Stimulated activated naive CD8-positive, alpha-beta T cell treated with anti-CD3 and anti-CD28 coated beads, Interleukin-15, Interleukin-2, amounts not matched to agents 100 ng/mL and 50 ng/mL, for 24 hours (primary cell): ENCODE results near the gene MANBA.

Experiments
- H3K27ac Mint-ChIP-seq: one replicate; pipeline ENCODE4 v1.8.0; 2021; ENCODE audit warnings: mild to moderate bottlenecking, mixed read lengths
- H3K27me3 Mint-ChIP-seq: one replicate; pipeline ENCODE4 v1.8.0; 2021; ENCODE audit warnings: mixed read lengths
- H3K36me3 Mint-ChIP-seq: one replicate; pipeline ENCODE4 v1.8.0; 2021; ENCODE audit warnings: low read depth, mixed read lengths
- H3K4me1 Mint-ChIP-seq: one replicate; pipeline ENCODE4 v1.8.0; 2021; ENCODE audit warnings: low read depth, mixed read lengths
- H3K4me3 Mint-ChIP-seq: one replicate; pipeline ENCODE4 v1.8.0; 2021; ENCODE audit warnings: mild to moderate bottlenecking, mixed read lengths
- H3K9me3 Mint-ChIP-seq: one replicate; pipeline ENCODE4 v1.8.0; 2021; ENCODE audit warnings: mixed read lengths

Gene MANBA

GRCh38 chr4:102616636-102617035 lies 144.1 kb downstream of the MANBA start:
- no peak overlapping the region for H3K27ac Mint-ChIP-seq
- no peaks in the 10 kb centered on the region for H3K27me3 Mint-ChIP-seq
- peaks cover 5% of the 10 kb centered on the region for H3K9me3 Mint-ChIP-seq
- peaks cover 85% of the 10 kb centered on the region for H3K4me1 Mint-ChIP-seq
- H3K4me3 Mint-ChIP-seq: no peak overlapping the region
- H3K36me3 Mint-ChIP-seq: peaks cover 70% of the 10 kb centered on the region

GRCh38 chr4:102614801-102615200 lies 146.0 kb downstream of the MANBA start:
- Mint-ChIP-seq H3K27ac (peak overlapping the region; percentile 91), H3K9me3 (peaks cover 5% of the 10 kb centered on the region), H3K27me3 (no peaks in the 10 kb centered on the region), H3K4me1 (peaks cover 91% of the 10 kb centered on the region), H3K36me3 (peaks cover 88% of the 10 kb centered on the region), H3K4me3 (peak overlapping the region; percentile 61)

GRCh38 chr4:102612824-102613366 lies 147.9 kb downstream of the MANBA start:
- H3K27me3 Mint-ChIP-seq: no peaks in the 10 kb centered on the region

GRCh38 chr4:102612210-102612609 lies 148.6 kb downstream of the MANBA start:
- no peaks in the 10 kb centered on the region for H3K27me3 Mint-ChIP-seq
- H3K36me3 Mint-ChIP-seq: peaks cover 99% of the 10 kb centered on the region
- peak overlapping the region; percentile 71 for H3K4me3 Mint-ChIP-seq
- peaks cover 96% of the 10 kb centered on the region for H3K4me1 Mint-ChIP-seq
- H3K27ac Mint-ChIP-seq: peak overlapping the region; percentile 91
- no peaks in the 10 kb centered on the region for H3K9me3 Mint-ChIP-seq

More at GRCh38 chr4:102612824-102613366, 147.9 kb downstream of the MANBA start:
- Mint-ChIP-seq H3K4me1 (peaks cover 93% of the 10 kb centered on the region), H3K36me3 (peaks cover 97% of the 10 kb centered on the region), H3K4me3 (peak overlapping the region; percentile 71), H3K27ac (peak overlapping the region; percentile 91), H3K9me3 (no peaks in the 10 kb centered on the region)

DNA sequence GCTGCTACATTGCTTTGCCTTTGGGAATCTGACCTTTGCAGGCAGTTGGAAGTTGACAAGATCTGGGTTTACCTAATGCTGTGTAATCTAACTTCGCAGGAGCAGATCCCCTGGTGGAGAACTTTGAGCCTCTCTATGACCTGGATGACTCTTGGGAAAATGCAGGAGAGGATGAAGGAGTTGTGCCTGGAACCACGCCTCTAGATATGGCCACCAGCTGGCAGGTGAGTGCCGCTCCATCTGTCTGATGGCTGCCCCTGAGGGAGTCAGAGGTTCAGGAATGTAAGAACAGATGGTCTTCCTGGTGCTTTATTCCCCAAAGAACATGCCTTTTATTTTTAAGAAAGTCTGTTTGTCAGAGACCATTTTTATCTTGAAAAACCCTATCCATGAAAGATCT lies 150.3 kb downstream of the MANBA start:
- Mint-ChIP-seq H3K4me3 (no peak overlapping the region), H3K27ac (peak overlapping the region; percentile 91), H3K9me3 (no peaks in the 10 kb centered on the region), H3K27me3 (no peaks in the 10 kb centered on the region), H3K36me3 (peaks cover 94% of the 10 kb centered on the region), H3K4me1 (peaks cover 92% of the 10 kb centered on the region)

- H3K27me3 Mint-ChIP-seq: no peaks in the 10 kb centered on the region
- H3K9me3 Mint-ChIP-seq: no peaks in the 10 kb centered on the region
- peaks cover 94% of the 10 kb centered on the region for H3K36me3 Mint-ChIP-seq
- no peak overlapping the region for H3K4me3 Mint-ChIP-seq
- H3K27ac Mint-ChIP-seq: no peak overlapping the region
- H3K4me1 Mint-ChIP-seq: peaks cover 92% of the 10 kb centered on the region
Observed at GRCh38 chr4:102610007-102610406, 150.8 kb downstream of the MANBA start.

DNA sequence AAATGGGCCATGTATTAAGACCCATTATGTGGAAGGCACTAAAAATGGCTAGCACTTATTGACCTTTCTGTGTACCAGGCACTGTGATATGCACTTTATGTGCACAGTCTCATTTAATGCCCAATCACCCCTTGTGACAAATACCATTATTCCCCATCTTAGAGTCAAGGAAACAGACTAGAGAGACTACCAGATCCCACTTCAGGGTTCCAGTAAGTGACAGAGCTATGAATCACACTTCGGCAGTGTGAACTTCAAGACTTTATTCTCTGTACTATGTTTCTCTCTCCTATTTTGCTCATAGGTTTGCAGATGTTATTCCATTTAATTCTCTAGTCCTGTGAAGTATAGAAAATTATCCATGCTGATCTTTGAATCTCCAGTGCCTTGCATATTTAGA lies 152.6 kb downstream of the MANBA start:
- H3K4me1 Mint-ChIP-seq: peaks cover 86% of the 10 kb centered on the region

GRCh38 chr4:102606846-102607450 lies 153.8 kb downstream of the MANBA start:
- peaks cover 87% of the 10 kb centered on the region for H3K36me3 Mint-ChIP-seq
- peak overlapping the region; percentile 74 for H3K27ac Mint-ChIP-seq

More for the DNA sequence above, 152.6 kb downstream of the MANBA start:
- Mint-ChIP-seq H3K9me3 (no peaks in the 10 kb centered on the region), H3K36me3 (peaks cover 92% of the 10 kb centered on the region), H3K4me3 (no peak overlapping the region), H3K27ac (peak overlapping the region; percentile 74), H3K27me3 (no peaks in the 10 kb centered on the region)

GRCh38 chr4:102606261-102606660 lies 154.5 kb downstream of the MANBA start:
- H3K36me3 Mint-ChIP-seq: peaks cover 87% of the 10 kb centered on the region
- H3K9me3 Mint-ChIP-seq: no peaks in the 10 kb centered on the region
- no peak overlapping the region for H3K27ac Mint-ChIP-seq
- H3K4me1 Mint-ChIP-seq: peaks cover 71% of the 10 kb centered on the region
- no peaks in the 10 kb centered on the region for H3K27me3 Mint-ChIP-seq
- no peak overlapping the region for H3K4me3 Mint-ChIP-seq

More at GRCh38 chr4:102606846-102607450, 153.8 kb downstream of the MANBA start:
- Mint-ChIP-seq H3K4me1 (peaks cover 78% of the 10 kb centered on the region), H3K9me3 (no peaks in the 10 kb centered on the region), H3K4me3 (no peak overlapping the region), H3K27me3 (no peaks in the 10 kb centered on the region)

DNA sequence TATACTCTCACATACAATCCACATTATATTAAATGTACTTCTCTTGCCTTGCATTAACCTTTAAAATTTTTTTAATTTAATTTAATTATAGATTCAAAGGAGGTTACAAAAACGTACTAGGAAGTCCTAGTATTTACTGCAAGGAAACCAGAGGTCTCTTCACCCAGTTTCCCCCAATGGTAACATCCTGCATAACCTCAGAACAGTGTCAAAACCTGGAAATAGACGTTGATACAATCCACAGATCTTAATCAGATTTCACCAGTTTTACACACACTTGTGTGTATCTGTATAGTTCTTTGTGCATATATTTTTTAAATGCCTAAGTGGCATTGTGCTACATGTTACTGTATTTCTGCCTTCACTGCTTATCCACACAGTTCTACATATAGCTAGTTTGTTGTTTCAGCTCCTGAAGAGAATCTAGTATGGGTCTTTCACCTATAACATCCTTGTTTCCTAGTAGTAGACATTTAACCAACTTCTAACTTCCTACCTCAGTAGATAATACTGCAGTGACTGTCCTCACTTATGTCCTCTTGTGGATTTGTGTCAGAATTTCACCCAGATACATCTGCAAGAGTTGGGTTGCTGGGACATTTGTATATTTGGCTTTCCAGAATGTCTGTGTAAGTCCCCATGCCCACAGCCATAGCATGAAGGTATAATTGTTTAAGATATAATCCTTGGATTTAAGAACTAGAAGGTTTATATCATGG lies 156.4 kb downstream of the MANBA start:
- no peak overlapping the region for H3K27ac Mint-ChIP-seq
- H3K4me3 Mint-ChIP-seq: no peak overlapping the region
- H3K4me1 Mint-ChIP-seq: peaks cover 70% of the 10 kb centered on the region
- H3K36me3 Mint-ChIP-seq: peaks cover 87% of the 10 kb centered on the region
- H3K27me3 Mint-ChIP-seq: no peaks in the 10 kb centered on the region
- H3K9me3 Mint-ChIP-seq: no peaks in the 10 kb centered on the region

GRCh38 chr4:102601586-102602227 lies 159.1 kb downstream of the MANBA start:
- Mint-ChIP-seq H3K27ac (no peak overlapping the region), H3K36me3 (peaks cover 88% of the 10 kb centered on the region), H3K4me3 (no peak overlapping the region), H3K9me3 (no peaks in the 10 kb centered on the region), H3K4me1 (peaks cover 70% of the 10 kb centered on the region), H3K27me3 (no peaks in the 10 kb centered on the region)

DNA sequence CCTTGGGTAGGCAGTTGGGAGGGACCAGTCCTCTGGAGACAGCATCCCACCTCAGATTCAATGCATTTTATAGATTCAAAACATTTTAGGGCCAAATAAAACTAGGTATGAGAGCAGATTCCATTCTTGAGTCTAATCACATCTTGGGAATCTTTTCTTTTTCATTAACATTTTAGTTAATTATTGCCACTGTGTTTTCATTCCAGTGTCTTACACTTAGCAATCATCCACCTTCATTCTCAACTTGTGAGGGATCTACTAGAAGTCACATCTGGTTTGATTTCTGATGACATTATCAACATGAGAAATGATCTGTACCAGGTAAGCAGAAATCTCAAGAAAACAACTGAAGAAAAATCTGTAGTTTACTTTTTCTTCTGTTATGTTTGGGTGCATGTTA lies 160.1 kb downstream of the MANBA start:
- H3K4me1 Mint-ChIP-seq: peaks cover 76% of the 10 kb centered on the region
- no peaks in the 10 kb centered on the region for H3K27me3 Mint-ChIP-seq
- H3K9me3 Mint-ChIP-seq: no peaks in the 10 kb centered on the region
- peak overlapping the region; percentile 69 for H3K27ac Mint-ChIP-seq
- H3K36me3 Mint-ChIP-seq: peaks cover 93% of the 10 kb centered on the region
- no peak overlapping the region for H3K4me3 Mint-ChIP-seq

GRCh38 chr4:102599886-102600285 lies 160.9 kb downstream of the MANBA start:
- peak overlapping the region; percentile 61 for H3K27ac Mint-ChIP-seq
- H3K36me3 Mint-ChIP-seq: peaks cover 92% of the 10 kb centered on the region
- H3K9me3 Mint-ChIP-seq: no peaks in the 10 kb centered on the region
- H3K4me1 Mint-ChIP-seq: peaks cover 76% of the 10 kb centered on the region
- no peaks in the 10 kb centered on the region for H3K27me3 Mint-ChIP-seq
- H3K4me3 Mint-ChIP-seq: no peak overlapping the region

- H3K36me3 Mint-ChIP-seq: peaks cover 92% of the 10 kb centered on the region
- peaks cover 78% of the 10 kb centered on the region for H3K4me1 Mint-ChIP-seq
- no peaks in the 10 kb centered on the region for H3K9me3 Mint-ChIP-seq
- H3K27ac Mint-ChIP-seq: peak overlapping the region; percentile 98
- H3K27me3 Mint-ChIP-seq: no peaks in the 10 kb centered on the region
- H3K4me3 Mint-ChIP-seq: peak overlapping the region; percentile 56
Observed at GRCh38 chr4:102599455-102599854, 161.3 kb downstream of the MANBA start.
